Fibroblast of lung (primary cell): Measurements from ENCODE around the gene ITPK1. TPM values are rescaled to one million over a fixed set of nuclear protein-coding genes. Genes with fewer than 3 reads are reported as not detected.

Experiments
- DNase-seq, 2 donors: peaks; one replicate each; pipeline versions ENCODE4 v3.0.0 to v3.0.0-alpha.2; 2010; ENCODE audit warnings: low read depth in 2 of 2
- H2AFZ ChIP-seq: 2 replicates; pipeline ENCODE4 v1.5.1; 2012; ENCODE audit warnings: low read length, control low read depth, inconsistent platforms
- H3K27ac ChIP-seq: 2 replicates; pipeline ENCODE4 v1.5.1; 2011; ENCODE audit warnings: low read length, control low read depth; ENCODE audit not compliant: insufficient read depth
- H3K27me3 ChIP-seq: 2 replicates; pipeline ENCODE4 v1.5.1; 2011; ENCODE audit warnings: mild to moderate bottlenecking, low read length; ENCODE audit not compliant: control insufficient read depth, insufficient read depth
- H3K36me3 ChIP-seq: 2 replicates; pipeline ENCODE4 v1.5.1; 2011; ENCODE audit warnings: low read length; ENCODE audit not compliant: control insufficient read depth, insufficient read depth
- H3K4me1 ChIP-seq: 2 replicates; pipeline ENCODE4 v1.5.1; 2011; ENCODE audit warnings: low read length; ENCODE audit not compliant: control insufficient read depth, insufficient read depth; ENCODE audit errors: extremely low read depth
- H3K4me2 ChIP-seq: 2 replicates; pipeline ENCODE4 v1.5.1; 2011; ENCODE audit warnings: low read length, control low read depth; ENCODE audit not compliant: insufficient read depth; ENCODE audit errors: extremely low read depth
- H3K4me3 ChIP-seq, 4 experiments: fragments of 200-600 bp in 1 of 4; sonication (generic) in 1 of 4; replicated peaks in 1 of 4; 2 replicates each; pipeline ENCODE4 v1.5.1; 2011 to 2016; ENCODE audit warnings: low read length in 4 of 4, low read depth in 3 of 4, mild to moderate bottlenecking in 3 of 4, control low read depth in 2 of 4, inconsistent platforms in 1 of 4, mixed read lengths in 1 of 4; ENCODE audit not compliant: insufficient read depth in 1 of 4; ENCODE audit errors: control extremely low read depth in 1 of 4
- H3K79me2 ChIP-seq: 2 replicates; pipeline ENCODE4 v1.5.1; 2012; ENCODE audit warnings: mild to moderate bottlenecking, low read length, inconsistent platforms; ENCODE audit not compliant: control insufficient read depth, insufficient read depth
- H3K9ac ChIP-seq: 2 replicates; pipeline ENCODE4 v1.5.1; 2011; ENCODE audit warnings: mild to moderate bottlenecking, low read length, control low read depth; ENCODE audit not compliant: insufficient read depth
- H3K9me3 ChIP-seq: 2 replicates; pipeline ENCODE4 v1.5.1; 2012; ENCODE audit warnings: low read depth, low read length; ENCODE audit not compliant: control insufficient read depth, insufficient read depth
- H4K20me1 ChIP-seq: 2 replicates; pipeline ENCODE4 v1.5.1; 2011; ENCODE audit warnings: low read length; ENCODE audit not compliant: control insufficient read depth, insufficient read depth; ENCODE audit errors: extremely low read depth
- CTCF ChIP-seq, 2 donors: IDR thresholded peaks in 1 of 2; conservative IDR thresholded peaks in 1 of 2; 1 replicate in 1 of 2; 2 replicates in 1 of 2; pipeline ENCODE4 v1.5.1; 2011 to 2012; ENCODE audit warnings: low read length in 2 of 2, control low read depth in 1 of 2, inconsistent platforms in 1 of 2, low read depth in 1 of 2, mild to moderate bottlenecking in 1 of 2
- EZH2 ChIP-seq: IDR thresholded peaks from 2 replicates; pipeline ENCODE4 v1.5.1; 2012; ENCODE audit warnings: low read length, control low read depth, mild to moderate bottlenecking; ENCODE audit errors: missing control alignments
- polyA plus RNA-seq, 2 donors: library from polyadenylated mRNA; depleted of rRNA in 1 of 2; stranded (reverse) in 1 of 2; unstranded in 1 of 2; fragments of >200 nt; gene quantifications; 2 replicates each; pipeline ENCODE4 v1.2.1, GENCODE V29; 2011 to 2012; ENCODE audit warnings: missing spikeins in 1 of 2
- total RNA-seq: library from RNA; depleted of rRNA; stranded (reverse); fragments of >200 nt; gene quantifications from 2 replicates; pipeline ENCODE4 v1.2.1, GENCODE V29; 2014

Gene ITPK1
- total and polyA plus RNA-seq, 2 donors (not counting 1 experiment from before 2014, with no cell fraction given): 9.2 to 23.1 TPM

GRCh38 chr14:93082576-93083001 lies 33.1 kb downstream of the ITPK1 start:
- no peaks in the 10 kb centered on the region for H4K20me1 ChIP-seq
- no peak overlapping the region for H3K4me3 ChIP-seq
- H3K79me2 ChIP-seq: no peaks in the 10 kb centered on the region
- TF ChIP-seq CTCF (conservative IDR thresholded peaks at IDR 0.05 in 1 of 2, IDR thresholded peaks at IDR 0.05 in 1 of 2; ENCODE audit: low read depth in 1 of 2, low read length in 2 of 2) (no peak), EZH2 (no peak)
- no peak overlapping the region for H3K27ac ChIP-seq
- no peaks in the 10 kb centered on the region for H3K27me3 ChIP-seq
- no peak overlapping the region for H3K9ac ChIP-seq
- no peak overlapping the region for H2AFZ ChIP-seq
- DNase-seq: no peak
- no peaks in the 10 kb centered on the region for H3K4me1 ChIP-seq
- no peaks in the 10 kb centered on the region for H3K36me3 ChIP-seq
- H3K9me3 ChIP-seq: no peaks in the 10 kb centered on the region
- H3K4me2 ChIP-seq: no peak overlapping the region

GRCh38 chr14:93081876-93082570 lies 33.7 kb downstream of the ITPK1 start:
- DNase-seq: no peak
- no peak overlapping the region for H3K27ac ChIP-seq
- H3K4me2 ChIP-seq: no peak overlapping the region
- TF ChIP-seq CTCF (conservative IDR thresholded peaks at IDR 0.05 in 1 of 2, IDR thresholded peaks at IDR 0.05 in 1 of 2; ENCODE audit: low read depth in 1 of 2, low read length in 2 of 2) (no peak), EZH2 (no peak)
- no peak overlapping the region for H2AFZ ChIP-seq
- no peaks in the 10 kb centered on the region for H3K79me2 ChIP-seq
- no peaks in the 10 kb centered on the region for H3K4me1 ChIP-seq
- H3K9me3 ChIP-seq: no peaks in the 10 kb centered on the region
- no peak overlapping the region for H3K9ac ChIP-seq
- H3K4me3 ChIP-seq: no peak overlapping the region
- no peaks in the 10 kb centered on the region for H3K36me3 ChIP-seq
- no peaks in the 10 kb centered on the region for H3K27me3 ChIP-seq
- no peaks in the 10 kb centered on the region for H4K20me1 ChIP-seq

GRCh38 chr14:93079865-93080403 lies 35.8 kb downstream of the ITPK1 start:
- TF ChIP-seq EZH2 (no peak), CTCF (conservative IDR thresholded peaks at IDR 0.05 in 1 of 2, IDR thresholded peaks at IDR 0.05 in 1 of 2; ENCODE audit: low read depth in 1 of 2, low read length in 2 of 2) (no peak)

More at GRCh38 chr14:93079865-93080403, 35.8 kb downstream of the ITPK1 start:
- Histone ChIP-seq H3K4me1 (no peaks in the 10 kb centered on the region), H3K36me3 (no peaks in the 10 kb centered on the region), H3K27ac (no peak overlapping the region), H4K20me1 (no peaks in the 10 kb centered on the region), H3K9ac (no peak overlapping the region), H3K79me2 (no peaks in the 10 kb centered on the region), H3K27me3 (no peaks in the 10 kb centered on the region), H3K4me3 (no peak overlapping the region), H2AFZ (no peak overlapping the region), H3K9me3 (no peaks in the 10 kb centered on the region), H3K4me2 (no peak overlapping the region)
- no peak for DNase-seq
